Erythroblast (primary cell): ENCODE measurements around the gene ARSB.

ENCODE experiments used
- GATA1 ChIP-seq: IDR thresholded peaks from 2 replicates; pipeline ENCODE4 v1.6.1; 2011; ENCODE audit warnings: low read depth, mild to moderate bottlenecking, control low read depth, low read length, moderate library complexity
- POLR2A ChIP-seq: IDR thresholded peaks from 2 replicates; pipeline ENCODE4 v1.6.1; 2011; ENCODE audit warnings: mild to moderate bottlenecking, low read length

GRCh38 chr5:78734094-78734845 lies 250.8 kb downstream of the ARSB start:
- no peak for TF ChIP-seq POLR2A
- no peak for TF ChIP-seq GATA1
